GM21619 (cell line): ENCODE measurements around the gene C11orf86.

Experiments used
- ATAC-seq: cut with Tn5 transposase; IDR thresholded peaks from one replicate; pipeline ENCODE4 v1.9.1; 2021; ENCODE audit not compliant: unreplicated experiment

C11orf86 gene

DNA sequence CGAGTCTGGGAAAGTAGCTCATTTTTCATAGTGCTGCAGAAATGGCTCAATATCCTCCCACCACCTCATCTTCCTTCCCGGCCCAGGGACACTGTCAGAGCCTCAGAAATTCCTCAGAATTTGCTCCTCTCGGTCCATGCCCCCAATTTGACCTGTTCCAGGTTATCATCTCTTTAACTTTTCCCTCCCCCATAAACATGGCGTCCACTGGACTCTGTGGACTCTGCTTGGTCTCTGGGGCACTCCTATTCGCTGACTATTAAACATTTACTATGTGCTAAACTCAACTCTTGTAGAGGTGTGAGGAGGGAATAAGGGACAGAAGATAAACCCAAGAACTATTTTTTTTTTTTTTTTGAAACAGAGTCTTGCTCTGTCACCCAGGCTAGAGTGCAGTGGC is 8.8 kb upstream of the C11orf86 start:
- ATAC-seq, result no peak

DNA sequence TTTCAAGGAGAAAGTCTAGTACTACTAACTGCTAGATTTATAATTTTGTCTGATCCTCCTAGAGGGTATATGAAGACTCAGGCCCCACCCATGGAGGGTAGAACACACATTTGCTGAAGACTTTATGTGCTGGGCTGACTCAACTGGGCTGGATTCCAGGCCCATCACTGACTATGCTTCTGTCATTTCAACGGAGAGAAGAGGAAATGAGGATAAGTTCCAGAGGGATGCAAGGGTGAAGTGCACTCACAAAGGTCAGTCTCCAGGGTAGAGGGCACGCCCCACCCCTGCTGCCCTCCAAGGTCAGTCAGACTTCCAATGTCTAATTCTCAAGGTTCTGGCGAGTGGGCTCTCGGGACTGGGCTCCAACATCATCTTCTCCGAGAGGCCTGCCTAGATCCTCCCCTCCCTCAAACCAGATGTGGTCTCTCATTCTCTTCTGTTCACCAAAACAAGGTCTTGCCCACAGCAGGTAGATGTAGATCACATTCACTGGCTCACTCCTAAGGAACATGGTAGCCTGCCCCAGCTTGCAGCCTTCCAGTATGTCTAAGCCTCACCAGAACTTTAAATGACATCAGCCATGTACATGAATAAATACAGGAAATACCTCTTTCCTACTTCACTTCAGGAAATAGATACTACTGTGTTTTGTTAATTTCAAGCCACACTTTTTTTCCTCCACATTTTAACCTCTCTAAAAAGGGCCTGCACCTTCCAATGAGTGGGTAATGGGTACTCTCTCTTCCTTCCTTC is 7.3 kb upstream of the C11orf86 start:
- no peak for ATAC-seq

DNA sequence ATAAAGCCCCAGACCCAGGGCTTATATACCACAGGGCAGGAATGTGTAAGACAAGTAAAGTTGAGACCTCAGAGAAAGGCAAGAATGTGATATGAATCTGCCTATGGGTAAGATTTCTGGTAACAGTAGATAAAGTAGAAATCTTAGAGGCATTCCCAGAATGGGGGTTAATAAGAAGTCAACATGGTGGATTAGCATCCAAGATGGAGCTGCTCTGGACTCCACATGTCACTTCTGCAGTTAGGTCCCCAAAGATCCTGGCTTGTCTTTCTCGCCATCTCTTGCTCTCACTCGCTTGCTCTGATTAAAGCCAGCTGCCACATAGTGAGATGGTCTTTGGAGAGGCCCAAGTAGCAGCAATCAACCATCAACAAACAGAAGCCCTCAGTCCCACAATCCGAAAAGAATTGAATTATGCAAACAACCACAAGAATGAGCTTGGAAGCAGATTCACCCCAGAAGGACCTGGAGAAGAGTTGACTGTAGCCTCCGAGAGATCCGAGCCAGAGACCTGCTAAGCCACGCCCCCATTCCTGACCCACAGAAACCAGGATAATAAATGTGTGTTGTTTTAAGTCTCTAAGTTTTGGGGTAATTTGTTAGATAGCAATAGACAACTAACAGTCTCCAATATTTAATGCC is 5.4 kb upstream of the C11orf86 start:
- no peak for ATAC-seq

DNA sequence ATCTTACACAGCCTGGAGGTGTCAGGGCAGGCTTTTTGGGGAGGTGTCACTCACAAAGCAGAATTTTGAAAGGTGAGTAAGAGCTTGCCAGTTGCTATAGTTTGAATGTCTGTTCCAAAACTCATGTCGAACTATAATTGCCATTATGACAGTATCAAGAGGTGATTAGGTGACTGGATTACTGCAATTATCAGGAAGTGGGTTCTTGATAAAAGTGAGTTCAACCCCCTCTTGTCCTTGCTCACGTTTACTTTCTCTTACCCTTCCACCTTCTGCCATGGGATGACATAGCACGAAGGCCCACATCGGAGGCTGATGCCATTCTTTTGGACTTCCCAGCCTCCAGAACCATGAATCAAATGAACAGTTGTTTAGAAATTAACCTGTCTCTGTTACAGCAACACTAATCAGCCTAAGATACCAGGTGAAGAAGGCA is 4.7 kb upstream of the C11orf86 start:
- no peak for ATAC-seq

DNA sequence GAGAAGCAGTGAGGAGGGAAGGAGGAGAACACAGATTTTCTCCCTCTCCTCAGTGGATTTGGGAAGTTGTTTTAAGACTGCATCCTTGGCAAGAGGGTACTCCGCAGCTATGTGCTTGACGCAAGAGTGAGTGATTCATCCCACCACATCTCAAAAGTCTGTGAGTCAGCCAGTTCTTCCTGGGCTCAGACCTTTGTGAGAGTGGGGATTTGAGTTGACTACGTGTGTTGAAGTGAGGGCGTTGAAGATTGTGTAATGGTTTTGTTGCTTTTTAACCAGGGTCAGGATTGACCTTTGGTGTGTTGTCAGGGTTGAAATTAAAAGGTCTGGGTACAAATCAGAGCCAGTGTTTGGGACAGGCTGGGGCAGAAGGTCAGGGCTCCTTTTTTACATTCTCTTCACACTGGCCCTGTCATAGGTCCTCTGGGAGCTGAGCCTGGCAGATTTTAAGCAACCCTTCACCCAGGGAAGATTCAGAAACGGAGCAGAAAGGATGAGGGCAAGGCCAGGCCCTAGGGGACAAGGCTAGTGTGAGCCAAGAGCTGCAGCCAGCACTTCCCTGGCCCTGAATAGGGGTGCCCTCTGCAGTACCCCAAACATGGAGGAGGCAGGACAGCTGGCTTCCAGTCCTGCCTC is 4.2 kb upstream of the C11orf86 start:
- no peak for ATAC-seq

DNA sequence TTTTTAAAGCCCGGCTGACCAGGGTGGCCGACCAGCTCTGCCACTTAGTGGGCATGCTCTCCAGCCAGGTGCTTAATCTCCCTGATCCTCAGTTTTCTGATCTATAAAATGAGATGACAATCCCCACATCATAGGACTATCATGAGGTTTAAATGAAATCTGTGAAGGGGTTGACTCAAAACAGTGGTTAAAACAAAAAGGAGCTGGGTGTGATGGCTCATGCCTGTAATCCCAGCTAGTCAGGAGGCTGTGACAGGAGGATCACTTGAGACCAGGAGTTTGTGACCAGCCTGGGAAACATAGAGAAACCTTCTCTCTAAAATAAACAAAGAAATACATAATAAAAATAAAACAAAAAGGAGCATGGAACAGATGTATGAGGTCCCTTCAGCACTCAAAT is 3.6 kb upstream of the C11orf86 start:
- no peak for ATAC-seq

DNA sequence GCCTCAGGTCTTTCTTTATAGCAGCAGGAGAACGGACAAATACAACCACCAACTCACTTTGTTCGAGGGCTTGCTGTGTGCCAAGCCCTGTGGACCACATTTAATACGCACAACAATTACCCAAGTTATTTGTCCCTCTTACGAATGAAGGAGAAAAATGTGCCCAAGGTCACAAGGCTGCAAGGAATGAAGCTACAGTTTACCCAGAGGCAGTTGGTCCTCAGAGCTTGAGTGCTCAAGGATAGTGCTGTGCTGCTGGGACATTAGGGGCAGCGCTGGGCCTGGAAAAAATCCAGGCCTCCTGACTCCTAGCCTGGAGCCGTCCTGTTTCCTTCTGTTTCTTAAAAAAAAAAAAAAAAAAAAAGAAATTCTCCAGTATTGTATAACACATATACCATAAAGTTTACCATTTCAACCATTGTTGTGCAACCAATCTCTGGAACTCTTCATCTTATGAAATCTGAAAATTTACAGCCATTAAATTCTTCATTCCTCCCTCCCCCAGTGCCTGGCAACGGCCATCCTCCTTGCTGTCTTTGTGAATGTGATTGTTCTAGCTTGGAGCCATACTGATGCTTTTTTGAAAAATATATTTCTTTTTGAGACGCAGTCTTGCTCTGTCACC is 1.0 kb upstream of the C11orf86 start:
- ATAC-seq, result no peak

GRCh38 chr11:66975405-66976027 is 412 bp downstream of the C11orf86 start:
- ATAC-seq, result no peak

DNA sequence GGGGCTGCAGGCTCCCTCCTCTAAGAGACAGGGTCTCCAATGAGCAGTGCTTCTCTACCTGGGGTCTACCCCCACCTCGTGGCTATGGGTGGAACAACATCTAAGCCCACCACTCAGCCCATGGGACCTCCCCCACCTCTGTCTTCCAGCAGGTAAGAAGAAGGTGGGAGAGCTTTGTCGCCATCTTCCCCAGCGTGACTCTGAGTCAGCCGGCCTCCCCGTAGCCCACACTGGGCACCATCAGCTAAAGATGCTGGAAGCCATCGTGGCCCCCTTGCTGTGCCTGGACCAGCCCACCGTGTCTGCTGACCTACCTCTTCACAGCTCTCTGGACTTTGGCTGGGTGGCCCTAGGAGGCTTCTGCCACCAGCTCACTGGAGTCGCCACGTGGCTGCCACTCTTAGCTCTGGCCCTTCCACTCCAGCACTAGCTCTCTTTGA is 944 bp downstream of the C11orf86 start:
- ATAC-seq, result no peak

GRCh38 chr11:66976925-66977324 is 1.8 kb downstream of the C11orf86 start:
- ATAC-seq, result no peak

- ATAC-seq, result no peak
These were observed 3.1 kb downstream of the C11orf86 start for GRCh38 chr11:66978229-66978628.

GRCh38 chr11:66978717-66979116 is 3.6 kb downstream of the C11orf86 start:
- no peak for ATAC-seq

GRCh38 chr11:66979336-66979980 is 4.4 kb downstream of the C11orf86 start:
- ATAC-seq, result no peak

- no peak for ATAC-seq
These were observed 7.0 kb downstream of the C11orf86 start for GRCh38 chr11:66981976-66982578.

DNA sequence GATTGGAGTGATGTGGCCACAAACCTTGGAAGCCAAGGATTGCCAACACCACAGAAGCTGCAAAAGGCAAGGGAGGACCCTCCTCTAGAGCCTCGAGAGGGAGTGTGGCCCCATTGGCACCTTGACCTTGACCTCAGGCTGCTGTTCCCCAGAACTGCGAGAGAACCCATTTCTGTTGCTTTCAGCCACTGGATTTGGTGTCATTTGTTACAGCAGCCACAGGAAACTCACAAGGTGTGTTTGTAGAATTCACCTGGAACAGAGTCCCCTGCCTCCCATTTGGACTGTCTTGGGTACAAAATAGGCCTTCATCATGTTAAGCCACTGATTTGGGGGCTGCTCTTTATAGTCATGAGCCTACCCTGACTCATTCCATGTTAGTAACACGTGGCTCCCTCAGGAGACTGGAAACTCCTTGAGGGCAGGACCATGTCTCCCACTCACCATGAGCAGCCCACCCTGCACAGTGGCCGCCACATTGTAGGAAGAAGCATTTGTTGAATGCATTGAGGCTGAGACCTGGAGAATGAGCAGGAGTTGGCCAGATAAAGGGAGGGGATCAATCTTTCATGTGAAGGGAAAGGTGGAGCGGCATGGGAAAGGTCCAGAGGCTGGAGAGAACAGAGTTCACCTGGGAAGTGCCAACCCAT is 8.3 kb downstream of the C11orf86 start:
- ATAC-seq, result no peak

GRCh38 chr11:66985508-66986177 is 10.5 kb downstream of the C11orf86 start:
- ATAC-seq, result no peak

DNA sequence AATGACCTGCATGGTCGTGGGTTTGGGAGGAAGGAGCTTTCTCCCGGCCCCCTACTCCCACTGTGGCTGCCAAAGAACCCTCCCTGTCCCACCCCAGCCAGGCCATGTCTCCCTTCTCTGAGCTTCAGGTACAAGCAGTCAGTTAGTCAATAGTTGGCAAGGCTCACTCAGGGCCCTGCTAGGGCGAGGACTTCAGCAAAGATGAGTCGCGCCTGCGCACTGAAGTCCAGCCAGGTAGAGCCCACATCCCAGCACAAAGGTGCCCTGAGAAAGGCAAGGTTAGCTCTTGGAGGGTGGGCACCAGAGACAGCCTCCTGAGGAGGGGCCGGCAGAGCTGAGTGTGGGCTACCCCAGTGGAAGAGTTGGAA is 11.1 kb downstream of the C11orf86 start:
- ATAC-seq, result no peak

DNA sequence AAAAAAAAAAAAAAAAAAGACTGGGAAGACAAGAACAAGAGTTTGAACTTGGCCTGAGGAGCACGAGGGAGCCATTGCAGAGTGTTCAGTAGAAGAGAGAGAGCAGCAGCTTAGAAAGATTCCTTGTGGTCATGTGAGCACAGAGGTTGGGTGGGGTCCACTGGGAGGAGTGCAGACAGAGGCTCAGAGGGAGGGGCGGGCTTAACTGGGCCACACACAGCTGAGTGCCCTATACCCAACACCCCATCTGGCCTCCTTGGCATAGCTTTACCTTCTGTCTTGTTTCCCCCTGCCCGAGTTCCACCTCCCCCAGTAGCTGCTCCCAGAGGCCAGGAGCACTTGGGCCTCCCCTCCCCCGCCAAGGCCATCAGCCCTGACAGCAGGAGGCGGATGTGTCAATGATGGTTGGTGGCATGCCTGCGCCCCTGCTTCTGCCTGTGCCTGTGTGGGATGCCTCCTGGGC is 12.1 kb downstream of the C11orf86 start:
- no peak for ATAC-seq

- no peak for ATAC-seq
These were observed 13.0 kb downstream of the C11orf86 start for GRCh38 chr11:66987924-66988637.
